T-cell (primary cell): ENCODE results near the gene MAPKAP1. TPM values are rescaled to one million over a fixed set of nuclear protein-coding genes. Genes with fewer than 3 reads are reported as not detected.

Experiments
- ATAC-seq, 4 experiments: fragments of 200-7000 bp in 3 of 4; fragments of 150-1000 bp in 1 of 4; cut with Tn5 transposase; replicated peaks in 1 of 4; 1 replicate in 3 of 4; 2 replicates in 1 of 4; pipeline ENCODE4 v1.10.0; 2021; ENCODE audit warnings: moderate library complexity in 3 of 4, mild to moderate bottlenecking in 2 of 4, moderate number of reproducible peaks in 1 of 4
- CTCF ChIA-PET, 2 donors: fragments of 300-600 bp; sonication (Branson Sonifier 250); formaldehyde crosslinking; loops; one replicate each; lab custom pipeline; 2022; ENCODE audit warnings: antibody characterized with exemption in 2 of 2; lab: Charles Lee
- POLR2A ChIA-PET, 2 donors: fragments of 300-600 bp; sonication (Branson Sonifier 250); formaldehyde crosslinking; loops; one replicate each; lab custom pipeline; 2022; ENCODE audit warnings: antibody characterized with exemption in 2 of 2; lab: Charles Lee
- DNase-seq, 35 experiments: peaks; one replicate each; pipeline versions ENCODE4 v3.0.0 to v3.0.0-alpha.2; 2013 to 2023
- H3K27ac ChIP-seq: one replicate; pipeline ENCODE4 v1.5.1; 2013; ENCODE audit warnings: low read length
- H3K27me3 ChIP-seq, 2 experiments: replicated peaks in 1 of 2; 1 replicate in 1 of 2; 2 replicates in 1 of 2; pipeline versions ENCODE4 v1.6.1 to v1.7.0; 2013; ENCODE audit warnings: low read length in 1 of 2, mixed read lengths in 1 of 2; ENCODE audit not compliant: control insufficient read depth in 2 of 2, insufficient read depth in 2 of 2; ENCODE audit errors: extremely low read depth in 1 of 2
- H3K36me3 ChIP-seq, 2 donors: 1 replicate in 1 of 2; 2 replicates in 1 of 2; pipeline versions ENCODE4 v1.6.1 to v1.7.0; 2013; ENCODE audit warnings: low read length in 1 of 2; ENCODE audit not compliant: control insufficient read depth in 2 of 2, insufficient read depth in 1 of 2; ENCODE audit errors: extremely low read depth in 1 of 2
- H3K4me1 ChIP-seq, 2 experiments: 1 replicate in 1 of 2; 2 replicates in 1 of 2; pipeline versions ENCODE4 v1.6.1 to v1.7.0; 2013; ENCODE audit warnings: low read length in 2 of 2, mixed read lengths in 1 of 2; ENCODE audit not compliant: insufficient read depth in 2 of 2, control insufficient read depth in 1 of 2; ENCODE audit errors: extremely low read depth in 1 of 2
- H3K4me3 ChIP-seq, 2 donors: 1 replicate in 1 of 2; 2 replicates in 1 of 2; pipeline versions ENCODE4 v1.5.1 to v1.7.0; 2013; ENCODE audit warnings: mild to moderate bottlenecking in 2 of 2, low read length in 1 of 2, moderate library complexity in 1 of 2; ENCODE audit not compliant: control insufficient read depth in 1 of 2; ENCODE audit errors: extremely low read depth in 1 of 2
- H3K9me3 ChIP-seq: 2 replicates; pipeline ENCODE4 v1.7.0; 2013
- H3K27ac Mint-ChIP-seq, 2 donors: one replicate each; pipeline ENCODE4 v1.8.0; 2020 to 2021; ENCODE audit warnings: mild to moderate bottlenecking in 2 of 2, mixed read lengths in 2 of 2
- H3K27me3 Mint-ChIP-seq, 2 donors: one replicate each; pipeline ENCODE4 v1.8.0; 2021 to 2022; ENCODE audit warnings: mixed read lengths in 2 of 2
- H3K36me3 Mint-ChIP-seq: one replicate; pipeline ENCODE4 v1.8.0; 2021; ENCODE audit warnings: mixed read lengths
- H3K4me1 Mint-ChIP-seq, 3 donors: one replicate each; pipeline ENCODE4 v1.8.0; 2020 to 2022; ENCODE audit warnings: mixed read lengths in 3 of 3, mild to moderate bottlenecking in 1 of 3
- H3K4me3 Mint-ChIP-seq, 3 donors: one replicate each; pipeline ENCODE4 v1.8.0; 2020 to 2022; ENCODE audit warnings: mild to moderate bottlenecking in 3 of 3, mixed read lengths in 3 of 3, moderate library complexity in 3 of 3
- H3K9me3 Mint-ChIP-seq, 3 donors: one replicate each; pipeline ENCODE4 v1.8.0; 2020 to 2022; ENCODE audit warnings: mixed read lengths in 3 of 3
- WGBS: methylation state at CpG from one replicate; pipeline ENCODE4 v1.1.5; 2013; ENCODE audit warnings: missing lambda C conversion rate; ENCODE audit not compliant: insufficient coverage; 5-methylcytosine and 5-hydroxymethylcytosine counted together
- total RNA-seq, 35 experiments: library from RNA in 6 of 35; stranded (reverse) in 6 of 35; fragments of 120-200 nt in 1 of 35; gene quantifications; one replicate each; pipeline versions ENCODE4 v1.2.1 to v1.2.4 and lab custom pipeline; 2013 to 2026

Gene MAPKAP1
- total RNA-seq, 5 donors from 2014 or later (not counting 1 experiment from before 2014, with no cell fraction given): 50.2 to 60.3 (median 55.6) TPM

- CTCF ChIA-PET: no interaction called here
- Histone ChIP-seq H3K4me1 (peaks cover 0 to 2% of the 10 kb centered on the region in 2 experiments), H3K36me3 (peaks cover 0 to 10% of the 10 kb centered on the region in 2 donors), H3K9me3 (no peaks in the 10 kb centered on the region), H3K4me3 (no peak overlapping the region), H3K27me3 (no peaks in the 10 kb centered on the region), H3K27ac (no peak overlapping the region)
- Mint-ChIP-seq H3K4me3 (no peak overlapping the region), H3K4me1 (peaks cover 20 to 29% (median 25%) of the 10 kb centered on the region in 3 donors), H3K27ac (no peak overlapping the region), H3K36me3 (peaks cover 30% of the 10 kb centered on the region), H3K27me3 (no peaks in the 10 kb centered on the region), H3K9me3 (no peaks in the 10 kb centered on the region)
- ATAC-seq (no peak), DNase-seq (no peak)
- WGBS: no CpG with 5 or more reads among the region's 3 CpGs
- POLR2A ChIA-PET: no interaction called here
Measured at GRCh38 chr9:125685167-125685566, 21.8 kb downstream of the MAPKAP1 start.

- Histone ChIP-seq H3K4me1 (peaks cover 0 to 2% of the 10 kb centered on the region in 2 experiments), H3K36me3 (peaks cover 0 to 10% of the 10 kb centered on the region in 2 donors), H3K27me3 (no peaks in the 10 kb centered on the region), H3K27ac (no peak overlapping the region), H3K9me3 (no peaks in the 10 kb centered on the region), H3K4me3 (no peak overlapping the region)
- Mint-ChIP-seq H3K27me3 (no peaks in the 10 kb centered on the region), H3K9me3 (no peaks in the 10 kb centered on the region), H3K36me3 (peaks cover 30% of the 10 kb centered on the region), H3K4me3 (no peak overlapping the region), H3K4me1 (peaks cover 14 to 26% (median 22%) of the 10 kb centered on the region in 3 donors), H3K27ac (no peak overlapping the region)
- CTCF ChIA-PET: no interaction called here
- POLR2A ChIA-PET: no interaction called here
- DNase-seq (no peak), ATAC-seq (no peak)
- no CpG with 5 or more reads among the region's 3 CpGs for WGBS
Measured at GRCh38 chr9:125683486-125683885, 23.5 kb downstream of the MAPKAP1 start.

GRCh38 chr9:125682340-125682739 is 24.7 kb downstream of the MAPKAP1 start:
- Histone ChIP-seq H3K4me3 (no peak overlapping the region), H3K27me3 (no peaks in the 10 kb centered on the region), H3K9me3 (no peaks in the 10 kb centered on the region), H3K36me3 (peaks cover 0 to 10% of the 10 kb centered on the region in 2 donors), H3K27ac (no peak overlapping the region), H3K4me1 (no peaks in the 10 kb centered on the region)
- no peak overlapping the region for H3K27ac Mint-ChIP-seq
- H3K9me3 Mint-ChIP-seq: no peaks in the 10 kb centered on the region
- ChIA-PET POLR2A (interaction anchor here in 1 of 2 donors (0.6 kb wide), 1 partner anchor 21 kb away, joined by 4 read pairs; no protein-coding TSS in a partner anchor), CTCF (no interaction called here)
- H3K27me3 Mint-ChIP-seq: no peaks in the 10 kb centered on the region
- ATAC-seq (no peak), DNase-seq (no peak)
- peaks cover 30% of the 10 kb centered on the region for H3K36me3 Mint-ChIP-seq
- H3K4me3 Mint-ChIP-seq: no peak overlapping the region
- peaks cover 13 to 24% (median 22%) of the 10 kb centered on the region in 3 donors for H3K4me1 Mint-ChIP-seq
- WGBS: no CpG with 5 or more reads among the region's 2 CpGs

GRCh38 chr9:125681657-125682056 is 25.4 kb downstream of the MAPKAP1 start:
- no peaks in the 10 kb centered on the region for H3K27me3 Mint-ChIP-seq
- peaks cover 0 to 10% of the 10 kb centered on the region in 2 donors for H3K36me3 ChIP-seq
- WGBS: no CpG with 5 or more reads among the region's 5 CpGs
- H3K27ac Mint-ChIP-seq: no peak overlapping the region
- no peaks in the 10 kb centered on the region for H3K9me3 Mint-ChIP-seq
- H3K27me3 ChIP-seq: no peaks in the 10 kb centered on the region
- no peaks in the 10 kb centered on the region for H3K9me3 ChIP-seq
- DNase-seq: no peak
- ATAC-seq: no peak
- ChIA-PET POLR2A (no interaction called here), CTCF (interaction anchor here in 1 of 2 donors (0.8 kb wide), 1 partner anchor 976 kb away, joined by 4 read pairs; no protein-coding TSS in a partner anchor)
- no peak overlapping the region for H3K4me3 Mint-ChIP-seq
- H3K4me3 ChIP-seq: no peak overlapping the region
- H3K4me1 Mint-ChIP-seq: peaks cover 15 to 24% (median 22%) of the 10 kb centered on the region in 3 donors
- no peaks in the 10 kb centered on the region for H3K4me1 ChIP-seq
- no peak overlapping the region for H3K27ac ChIP-seq
- peaks cover 33% of the 10 kb centered on the region for H3K36me3 Mint-ChIP-seq

GRCh38 chr9:125681086-125681622 is 25.9 kb downstream of the MAPKAP1 start:
- WGBS: 100% methylated on average over 2 of the region's 3 CpGs
- Histone ChIP-seq H3K9me3 (no peaks in the 10 kb centered on the region), H3K36me3 (peaks cover 0 to 10% of the 10 kb centered on the region in 2 donors), H3K4me3 (no peak overlapping the region), H3K27me3 (no peaks in the 10 kb centered on the region), H3K4me1 (no peaks in the 10 kb centered on the region), H3K27ac (no peak overlapping the region)
- no peak for ATAC-seq
- no peaks in the 10 kb centered on the region for H3K27me3 Mint-ChIP-seq
- no peak overlapping the region for H3K27ac Mint-ChIP-seq
- no peak overlapping the region for H3K4me3 Mint-ChIP-seq
- no peaks in the 10 kb centered on the region for H3K9me3 Mint-ChIP-seq
- H3K36me3 Mint-ChIP-seq: peaks cover 36% of the 10 kb centered on the region
- ChIA-PET POLR2A (no interaction called here), CTCF (interaction anchor here in 1 of 2 donors (0.8 kb wide), 1 partner anchor 976 kb away, joined by 4 read pairs; no protein-coding TSS in a partner anchor)
- peaks cover 18 to 26% (median 22%) of the 10 kb centered on the region in 3 donors for H3K4me1 Mint-ChIP-seq
- DNase-seq: no peak

- no peak for DNase-seq
- H3K4me3 Mint-ChIP-seq: no peak overlapping the region
- Histone ChIP-seq H3K9me3 (no peaks in the 10 kb centered on the region), H3K4me3 (no peak overlapping the region), H3K4me1 (no peaks in the 10 kb centered on the region), H3K27me3 (no peaks in the 10 kb centered on the region), H3K27ac (no peak overlapping the region), H3K36me3 (peaks cover 0 to 7% of the 10 kb centered on the region in 2 donors)
- peaks cover 32% of the 10 kb centered on the region for H3K36me3 Mint-ChIP-seq
- no peak for ATAC-seq
- no peak overlapping the region for H3K27ac Mint-ChIP-seq
- CTCF ChIA-PET: interaction anchor here in 1 of 2 donors (0.6 kb wide), 1 partner anchor 19 kb away, joined by 5 read pairs; no protein-coding TSS in a partner anchor
- POLR2A ChIA-PET: no interaction called here
- H3K4me1 Mint-ChIP-seq: peaks cover 20 to 30% (median 26%) of the 10 kb centered on the region in 3 donors
- no peaks in the 10 kb centered on the region for H3K9me3 Mint-ChIP-seq
- no peaks in the 10 kb centered on the region for H3K27me3 Mint-ChIP-seq
Measured at GRCh38 chr9:125680445-125680844, 26.6 kb downstream of the MAPKAP1 start.
